GM18519 (cell line): ENCODE data around the gene HAPSTR1.
"Not testable (repeated sequence)": the region's sequence is repeated elsewhere in the genome, so short reads cannot be mapped to it uniquely, and the experiment has no call there.

Experiments
- ATAC-seq: cut with Tn5 transposase; IDR thresholded peaks from one replicate; pipeline ENCODE4 v1.9.1; 2021; ENCODE audit warnings: mild to moderate bottlenecking, moderate library complexity; ENCODE audit not compliant: unreplicated experiment, low FRiP score

Gene HAPSTR1, protein sequence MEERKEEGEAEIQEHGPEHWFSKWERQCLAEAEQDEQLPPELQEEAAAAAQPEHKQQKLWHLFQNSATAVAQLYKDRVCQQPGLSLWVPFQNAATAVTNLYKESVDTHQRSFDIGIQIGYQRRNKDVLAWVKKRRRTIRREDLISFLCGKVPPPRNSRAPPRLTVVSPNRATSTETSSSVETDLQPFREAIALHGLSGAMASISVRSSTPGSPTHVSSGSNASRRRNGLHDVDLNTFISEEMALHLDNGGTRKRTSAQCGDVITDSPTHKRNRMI

DNA sequence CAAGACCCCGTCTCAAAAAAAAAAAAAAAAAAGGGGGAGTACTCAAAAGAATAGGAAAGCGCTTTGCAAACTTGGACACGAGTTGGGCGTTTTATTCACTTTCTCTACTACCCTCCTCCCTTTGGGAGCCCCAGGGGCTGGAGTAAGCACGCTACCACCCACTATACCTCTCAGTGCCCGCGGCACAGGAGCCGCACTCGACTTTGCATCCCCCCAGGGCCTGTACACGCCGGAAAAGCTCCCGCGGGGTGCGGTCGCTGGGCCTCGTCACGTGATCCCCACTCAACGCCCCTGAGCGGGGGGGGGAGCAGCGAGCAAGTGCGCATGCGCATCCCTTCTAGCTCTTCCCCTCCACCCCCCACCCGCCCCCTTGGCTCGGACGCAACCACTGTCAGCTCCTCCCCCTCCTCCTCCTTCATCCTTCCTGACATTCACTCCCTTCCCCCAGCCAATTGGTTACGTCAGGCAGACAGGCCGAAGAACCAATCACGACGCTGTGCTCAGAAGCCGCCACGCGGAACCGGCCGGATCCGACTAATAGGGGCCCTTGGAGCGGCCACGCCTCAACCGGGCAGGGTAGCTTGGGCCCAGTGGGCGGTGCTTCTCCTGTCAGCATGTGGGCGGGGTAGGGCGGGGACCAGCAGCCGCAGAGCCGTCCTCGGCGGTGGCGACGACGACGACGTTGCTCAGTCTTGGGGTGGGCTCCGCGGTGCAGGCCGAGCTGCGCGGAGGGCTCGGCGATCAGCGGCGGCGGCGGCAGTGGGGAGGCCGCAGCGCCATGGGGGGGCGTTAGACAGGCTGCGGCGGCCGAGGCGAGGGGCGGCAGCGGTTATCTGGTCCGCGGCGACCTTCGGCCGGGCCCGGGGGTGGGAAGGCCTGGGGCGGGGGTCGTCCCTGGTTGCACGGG, at the start of gene HAPSTR1:
TSS of gene HAPSTR1 (plus strand) at position 685 of the 907 bp plus-strand sequence. CDS start 401 bp downstream, outside the sequence.
- peak; percentile 80 for ATAC-seq

DNA sequence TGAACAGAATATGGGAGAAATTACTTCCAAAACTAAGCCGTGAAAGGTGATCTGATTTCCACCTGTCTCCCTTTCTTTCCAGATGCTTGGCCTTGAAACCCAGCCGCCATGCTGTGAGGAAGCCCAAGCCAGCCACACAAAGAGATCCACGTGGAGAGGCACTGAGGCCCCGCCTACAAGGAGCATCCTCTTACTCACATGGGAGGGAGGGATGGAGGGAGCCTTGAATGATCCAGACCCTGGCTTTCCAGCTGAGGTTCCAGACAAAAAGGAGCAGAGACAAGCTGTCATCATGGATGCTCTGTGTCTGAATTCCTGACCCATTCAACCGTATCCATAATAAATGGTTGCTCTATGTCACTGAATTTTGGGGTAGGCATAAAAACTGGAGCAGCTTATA, 48.9 kb upstream of the HAPSTR1 start:
- ATAC-seq = no peak

DNA sequence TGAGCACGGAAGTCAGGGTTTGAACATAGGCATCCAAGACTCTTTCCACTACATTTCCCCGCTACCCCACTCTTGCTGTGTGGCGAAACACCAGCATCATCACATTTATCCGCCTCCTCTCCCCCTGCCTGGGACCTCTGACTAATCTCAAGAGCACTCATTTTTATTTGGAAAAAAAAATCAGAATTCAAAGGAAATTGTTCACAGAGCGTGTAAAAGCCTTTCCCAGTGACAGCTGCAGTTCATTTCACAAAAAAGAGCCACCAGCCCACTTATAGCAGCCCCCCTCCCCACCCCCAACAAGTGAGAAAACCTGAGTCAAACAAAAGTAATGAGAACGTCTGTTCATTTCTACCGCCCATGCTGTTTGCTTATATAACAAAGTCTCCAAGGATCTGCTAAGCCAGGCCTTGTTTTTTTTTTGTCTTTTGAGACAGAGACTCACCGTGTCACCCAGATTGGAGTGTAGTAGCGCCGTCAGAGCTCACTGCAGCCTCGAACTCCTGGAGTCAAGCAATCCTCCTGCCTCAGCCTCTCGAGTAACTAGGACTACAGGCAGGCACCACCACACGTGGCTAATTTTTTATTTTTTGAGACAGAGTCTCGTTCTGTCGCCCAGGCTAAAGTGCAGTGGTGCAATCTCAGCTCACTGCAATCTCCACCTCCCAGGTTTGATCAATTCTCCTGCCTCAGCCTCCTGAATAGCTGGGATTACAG, 48.3 kb upstream of the HAPSTR1 start:
- no peak for ATAC-seq

DNA sequence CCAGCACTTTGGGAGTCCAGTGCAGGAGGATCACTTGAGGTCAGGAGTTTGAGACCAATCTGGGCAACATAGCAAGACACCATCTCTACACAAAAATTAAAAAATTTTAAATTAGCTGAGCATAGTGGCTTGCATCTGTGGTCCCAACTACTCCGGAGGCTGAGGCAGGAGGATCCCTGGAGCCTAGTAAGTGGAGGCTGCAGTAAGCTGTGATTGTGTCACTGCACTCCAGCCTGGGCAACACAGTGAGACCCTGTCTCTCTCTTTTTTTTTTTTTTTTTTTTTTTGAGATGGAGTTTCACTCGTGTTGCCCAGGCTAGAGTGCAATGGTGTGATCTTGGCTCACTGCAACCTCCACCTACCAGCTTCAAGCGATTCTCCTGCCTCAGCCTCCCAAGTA, 45.9 kb upstream of the HAPSTR1 start:
- not testable (repeated sequence) for ATAC-seq

DNA sequence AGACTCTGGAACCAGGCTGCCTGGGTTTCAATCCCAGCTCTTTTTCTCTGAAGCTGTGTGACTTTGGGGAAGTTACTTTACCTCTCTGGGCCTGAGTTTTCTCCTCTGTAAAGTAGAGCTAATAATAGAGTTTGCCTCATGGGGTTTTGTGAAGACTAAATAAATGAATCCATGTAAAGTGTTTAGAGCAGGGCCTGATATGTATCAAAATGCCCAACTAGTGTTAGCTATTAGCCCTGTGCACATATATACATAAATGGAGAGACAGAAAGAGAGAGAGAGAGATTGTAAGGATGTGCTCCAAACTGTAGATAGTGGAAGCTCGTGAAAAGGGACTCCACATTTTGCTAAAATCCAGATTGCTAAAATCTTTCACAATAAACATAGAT, 44.8 kb upstream of the HAPSTR1 start:
- no peak for ATAC-seq

DNA sequence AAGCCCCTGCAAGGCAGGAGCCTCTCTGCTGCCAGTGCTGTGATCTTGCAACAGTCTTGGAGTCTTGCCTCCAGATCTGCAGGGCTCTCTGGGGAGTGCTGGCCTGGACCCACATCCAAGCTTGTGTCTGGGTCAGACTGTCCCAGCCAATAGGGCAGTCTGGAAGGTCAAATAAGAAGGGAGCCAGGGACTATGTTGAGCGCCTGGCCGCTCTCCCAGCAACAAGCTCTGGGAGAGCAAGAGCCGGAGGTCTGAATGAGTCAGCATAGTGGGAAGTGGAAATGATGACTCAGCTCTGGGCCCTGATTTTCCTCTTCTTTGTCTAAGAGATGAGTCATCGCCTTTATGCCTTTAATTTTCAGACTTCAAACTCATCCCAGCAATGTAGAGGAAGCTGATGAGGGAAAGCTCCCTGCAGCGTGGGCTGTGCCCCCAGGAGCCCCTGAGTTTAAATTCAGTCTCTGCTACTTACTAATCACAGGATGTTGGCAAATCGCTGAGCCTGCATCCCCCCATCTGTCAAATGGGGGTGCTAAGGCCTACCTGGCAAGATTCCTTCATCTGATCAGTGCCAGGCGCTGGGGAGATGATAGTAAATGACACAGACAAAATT, 43.6 kb upstream of the HAPSTR1 start:
- peak; percentile 53 for ATAC-seq

DNA sequence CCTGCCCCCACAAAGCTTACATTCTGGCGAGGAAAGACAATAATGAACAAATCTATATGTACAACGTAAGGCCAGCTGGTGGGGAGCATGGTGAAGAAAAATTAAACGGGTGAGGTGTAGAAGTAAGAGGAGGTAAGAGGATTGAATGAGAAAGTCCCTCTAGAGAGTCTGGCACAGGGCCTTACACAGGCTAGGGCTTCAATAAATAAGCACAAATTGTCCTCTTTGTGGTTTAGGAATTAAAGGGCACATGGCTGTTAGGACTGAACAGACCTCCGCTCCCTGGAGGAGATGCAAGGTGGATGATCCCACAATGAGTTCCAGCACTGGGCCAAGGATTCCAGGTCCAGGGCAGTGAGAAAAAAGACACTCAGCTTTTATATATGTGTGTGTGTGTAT, 43.1 kb upstream of the HAPSTR1 start:
- no peak for ATAC-seq

DNA sequence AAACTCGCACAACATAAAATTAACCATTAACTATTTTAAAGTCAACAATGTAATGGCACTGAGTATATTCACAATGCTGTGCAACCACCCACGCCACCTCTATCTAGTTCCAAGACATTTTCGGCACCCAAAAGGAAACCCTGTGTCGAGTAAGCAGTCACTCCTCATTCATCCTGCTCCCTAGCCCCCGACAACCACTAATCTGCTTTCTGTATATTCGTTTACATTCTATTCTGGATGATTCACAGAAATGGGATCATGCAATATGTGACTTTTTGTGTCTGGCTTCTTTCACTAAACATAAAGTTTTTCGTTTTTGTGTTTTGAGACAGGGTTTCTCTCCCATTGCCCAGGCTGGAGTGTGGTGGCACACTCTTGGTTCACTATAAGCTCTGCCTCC, 42.2 kb upstream of the HAPSTR1 start:
- no peak for ATAC-seq

DNA sequence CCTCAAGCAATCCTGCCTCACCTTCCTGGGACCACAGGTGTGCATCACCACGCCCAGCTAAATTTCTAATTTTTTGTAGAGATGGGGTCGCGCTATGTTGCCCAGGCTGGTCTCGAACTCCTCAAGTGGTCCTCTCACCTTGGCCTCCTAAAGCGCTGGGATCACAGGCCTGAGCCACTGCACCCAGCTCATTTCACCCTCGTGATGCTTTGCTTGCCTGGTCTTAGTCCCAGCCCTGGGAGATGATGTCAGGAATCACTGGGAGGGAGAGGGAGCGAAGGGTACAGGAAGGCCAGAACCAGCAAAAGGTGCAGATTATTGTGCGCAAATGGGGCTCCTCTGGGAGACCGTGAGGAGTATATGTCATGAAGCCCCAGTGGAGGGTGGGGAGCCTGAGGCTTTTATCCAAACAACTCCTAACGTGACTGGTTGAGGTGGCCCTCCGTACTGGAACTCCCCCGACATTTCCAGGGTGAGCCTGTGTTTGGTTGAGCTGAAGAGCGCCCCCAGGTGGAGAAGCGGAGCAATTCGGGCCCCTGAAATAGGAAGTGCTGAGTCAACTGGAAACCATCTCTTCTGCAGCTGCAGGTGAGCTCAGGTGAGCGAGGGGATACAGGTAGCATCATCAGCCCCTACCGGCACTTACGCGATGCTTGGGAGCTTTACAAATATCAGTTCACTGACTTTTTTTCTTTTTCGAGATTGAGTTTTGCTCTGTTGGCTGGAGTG, 41.2 kb upstream of the HAPSTR1 start:
- ATAC-seq = no peak

DNA sequence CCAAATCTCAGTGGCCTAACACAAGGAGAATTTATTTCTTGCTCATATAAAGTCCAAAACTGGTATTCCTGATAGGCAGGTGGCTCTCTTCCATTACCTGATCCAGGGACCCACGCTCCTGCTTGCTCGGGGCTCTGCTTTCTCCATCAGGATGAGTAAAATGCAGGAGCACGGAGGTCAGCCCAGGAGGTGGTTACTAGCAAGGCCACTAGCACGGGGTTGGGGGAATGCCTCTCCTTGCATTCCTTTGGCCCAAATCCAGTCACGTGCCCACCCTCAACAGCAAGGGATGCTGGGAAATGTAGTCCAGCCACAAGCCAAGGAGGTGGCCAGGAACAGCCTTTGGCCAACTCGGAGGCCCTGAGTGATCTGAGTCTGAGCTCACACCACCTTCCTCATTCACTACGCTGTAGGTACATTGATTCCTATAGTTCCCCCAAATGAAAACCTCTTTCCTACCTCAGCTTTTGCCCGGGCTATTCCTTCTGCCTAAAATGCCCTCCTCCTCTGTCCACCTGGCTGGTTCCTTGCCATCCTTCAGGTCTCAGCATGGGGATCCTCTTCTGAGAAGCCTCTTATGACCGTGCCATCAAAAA, 38.3 kb upstream of the HAPSTR1 start:
- ATAC-seq = no peak

DNA sequence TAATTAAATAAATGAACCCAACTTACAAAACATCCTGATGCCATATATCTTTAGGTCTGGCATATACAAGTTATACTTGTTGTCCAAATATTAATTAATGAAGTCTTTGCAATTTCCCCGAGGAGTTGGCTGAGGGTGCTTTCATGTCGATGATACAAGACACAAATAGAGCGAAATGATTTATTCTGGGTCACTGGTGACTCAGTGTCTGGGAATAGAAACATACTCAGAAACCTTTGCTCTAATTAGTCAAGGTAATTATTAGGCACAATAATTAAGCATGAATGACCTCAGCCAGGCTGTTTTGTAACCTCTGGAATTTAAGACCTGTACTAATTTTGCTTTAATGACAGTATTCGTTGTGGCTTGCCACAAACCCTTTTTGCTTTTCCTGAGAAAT, 37.0 kb upstream of the HAPSTR1 start:
- ATAC-seq = no peak

DNA sequence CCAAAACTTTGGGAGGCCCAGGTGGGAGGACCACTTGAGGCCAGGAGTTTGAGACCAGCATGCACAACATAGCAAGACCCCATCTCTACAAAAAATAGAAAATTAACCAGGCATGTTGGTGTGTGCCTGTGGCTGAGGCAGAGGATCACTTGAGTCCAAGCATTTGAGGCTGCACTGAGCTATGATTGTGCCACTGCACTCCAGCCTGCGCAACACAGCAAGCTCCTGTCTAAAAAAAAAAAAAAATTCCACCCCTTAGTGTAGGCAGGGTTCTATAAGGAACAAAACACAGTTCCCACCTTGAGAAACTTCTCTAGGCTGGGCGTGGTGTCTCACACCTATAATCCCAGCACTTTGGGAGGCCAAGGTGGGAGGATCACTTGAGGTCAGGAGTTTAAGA, 36.3 kb upstream of the HAPSTR1 start:
- ATAC-seq = no peak

DNA sequence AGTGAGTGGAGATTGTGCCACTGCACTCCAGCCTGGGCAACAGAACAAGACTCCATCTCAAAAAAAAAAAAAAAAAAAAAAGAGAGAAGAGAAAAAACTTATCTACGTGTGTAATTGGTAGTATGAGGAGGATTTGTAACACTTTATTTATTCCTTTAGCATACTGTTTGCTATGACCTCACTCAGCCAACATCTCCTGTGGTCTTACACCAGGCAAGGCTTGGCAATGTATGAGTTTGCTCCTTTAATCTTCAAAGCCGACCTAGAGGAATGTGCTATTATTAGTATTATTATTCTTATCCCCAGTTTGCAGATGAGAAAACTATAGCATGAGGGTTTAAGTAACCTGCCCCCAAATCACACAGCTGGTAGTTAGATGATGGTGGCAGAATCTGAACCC, 35.8 kb upstream of the HAPSTR1 start:
- ATAC-seq = no peak

DNA sequence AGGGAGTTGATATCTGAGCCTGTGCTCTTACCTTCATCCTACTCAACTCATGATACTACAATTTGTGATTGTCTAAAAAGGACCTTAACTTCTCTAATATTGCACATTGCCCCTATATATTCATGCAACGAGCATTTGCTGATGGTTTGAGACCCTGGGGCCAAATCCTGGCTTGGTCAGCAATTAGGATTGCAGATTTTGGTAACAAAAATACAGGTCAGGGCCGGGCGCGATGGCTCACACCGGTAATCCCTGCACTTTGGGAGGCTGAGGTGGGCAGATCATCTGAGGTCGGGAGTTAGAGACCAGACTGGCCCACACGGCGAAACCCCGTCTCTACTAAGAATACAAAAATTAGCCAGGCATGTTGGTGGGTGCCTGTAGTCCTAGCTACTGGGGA, 35.4 kb upstream of the HAPSTR1 start:
- no peak for ATAC-seq

DNA sequence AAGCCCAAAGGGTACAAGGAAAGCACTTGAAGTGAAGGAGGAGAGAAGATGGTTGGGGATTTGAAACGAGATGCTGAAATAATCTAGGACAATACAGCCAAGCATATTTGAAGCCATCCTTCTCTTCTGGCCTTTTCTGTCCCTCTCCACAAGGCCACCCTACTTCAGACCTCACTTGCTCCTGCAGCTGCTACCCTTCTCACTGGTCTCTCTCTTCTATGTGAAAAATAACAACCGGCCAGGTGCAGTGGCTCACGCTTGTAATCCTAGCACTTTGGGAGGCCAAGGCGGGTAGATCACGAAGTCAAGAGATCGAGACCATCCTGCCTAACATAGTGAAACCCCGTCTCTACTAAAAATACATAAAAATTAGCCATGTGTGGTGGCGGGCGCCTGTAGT, 33.2 kb upstream of the HAPSTR1 start:
- no peak for ATAC-seq

DNA sequence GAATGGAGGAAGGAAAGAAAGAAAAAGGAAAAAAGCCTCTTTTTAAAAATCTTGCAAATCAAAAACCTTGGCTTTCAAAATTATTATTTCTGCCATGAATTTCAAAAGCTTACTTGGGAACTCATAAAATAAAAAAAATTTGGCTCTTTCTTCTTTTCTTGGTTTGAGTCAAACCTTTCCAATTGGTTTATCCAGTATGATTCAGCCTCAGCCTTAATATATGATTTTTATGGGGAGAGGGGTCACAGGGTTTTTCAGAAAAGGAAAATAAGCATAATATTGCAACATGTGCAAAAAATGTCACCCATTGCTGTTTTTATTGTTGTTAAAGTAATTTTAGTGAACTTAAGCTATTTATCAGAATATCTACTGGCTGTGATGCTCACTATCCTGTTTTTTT, 31.2 kb upstream of the HAPSTR1 start:
- no peak for ATAC-seq

DNA sequence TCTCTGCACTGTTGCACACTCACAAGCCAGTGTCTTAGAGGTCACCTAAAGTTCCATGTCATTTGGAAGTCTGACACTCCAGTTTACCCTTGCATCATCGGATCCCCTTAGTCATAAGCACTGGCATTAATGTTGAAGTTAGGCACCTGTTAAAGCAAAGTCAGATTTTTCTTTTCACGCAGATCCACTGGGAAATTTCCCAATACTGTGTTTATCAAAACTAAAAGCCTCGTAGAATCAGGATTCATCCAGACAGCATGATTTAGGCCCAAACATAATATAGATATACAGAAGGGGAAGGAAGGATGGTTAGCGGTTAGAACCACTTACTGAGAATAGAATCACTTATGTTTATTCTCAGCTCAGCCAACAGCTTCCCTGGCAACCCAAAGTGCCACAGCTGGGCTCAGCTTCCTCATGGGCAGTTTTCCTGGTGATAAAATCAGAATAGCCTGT, 30.1 kb upstream of the HAPSTR1 start:
- no peak for ATAC-seq

DNA sequence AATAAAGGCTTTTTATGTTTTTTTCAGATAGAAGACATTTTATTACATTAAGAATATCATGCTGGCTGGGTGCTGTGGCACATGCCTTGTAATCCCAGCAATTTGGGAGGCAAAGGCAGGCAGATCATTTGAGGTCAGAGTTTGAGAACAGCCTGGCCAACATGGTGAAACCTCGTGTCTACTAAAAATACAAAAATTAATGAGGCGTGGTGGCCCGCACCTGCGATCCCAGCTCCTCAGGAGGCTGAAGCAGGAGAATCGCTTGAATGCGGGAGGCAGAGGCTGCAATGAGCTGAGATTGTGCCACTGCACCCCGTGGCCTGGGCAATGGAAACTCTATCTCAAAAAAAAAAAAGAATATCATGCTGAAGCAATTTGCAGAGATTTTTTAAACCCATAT, 29.1 kb upstream of the HAPSTR1 start:
- ATAC-seq = no peak

DNA sequence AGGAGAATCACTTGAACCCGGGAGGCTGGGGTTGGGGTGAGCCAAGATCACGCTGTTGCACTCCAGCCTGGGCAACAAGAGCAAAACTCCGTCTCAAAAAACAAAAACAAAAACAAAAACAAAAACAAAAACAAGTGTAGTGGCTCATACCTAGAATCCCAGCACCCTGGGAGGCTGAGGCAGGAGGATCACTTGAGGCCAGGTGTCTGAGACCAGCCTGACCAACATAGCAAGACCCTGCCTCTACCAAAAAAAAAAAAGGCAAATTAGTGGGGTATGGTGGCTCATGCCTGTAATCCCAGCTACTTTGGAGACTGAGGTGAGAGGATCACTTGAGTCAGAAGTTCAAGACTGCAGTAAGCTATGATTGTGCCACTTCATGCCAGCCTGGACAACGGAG, 26.4 kb upstream of the HAPSTR1 start:
- ATAC-seq = no peak

DNA sequence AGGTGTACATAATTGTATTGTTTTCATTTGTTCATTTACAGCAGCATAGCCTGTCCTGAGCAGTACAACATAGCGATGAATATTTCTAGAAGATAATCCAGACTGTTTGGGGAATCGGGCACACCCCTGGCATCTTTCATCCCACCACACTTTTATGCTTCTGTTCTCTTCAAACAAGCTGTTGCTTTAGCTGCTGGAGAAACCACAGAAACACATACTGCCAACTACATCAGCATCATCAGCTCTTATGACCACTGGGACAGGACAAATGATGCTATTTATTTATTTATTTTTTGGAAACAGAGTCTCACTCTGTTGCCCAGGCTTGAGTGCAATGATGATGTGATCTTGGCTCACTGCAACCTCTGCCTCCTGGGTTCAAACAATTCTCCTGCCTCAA, 22.6 kb upstream of the HAPSTR1 start:
- ATAC-seq = no peak
